Endothelial cell of umbilical vein (primary cell): ENCODE measurements around the gene ANGPTL2. TPM values are rescaled to one million over a fixed set of nuclear protein-coding genes. Genes with fewer than 3 reads are reported as not detected.

ENCODE experiments used
- BruUV-seq: library from RNA; stranded (reverse); fragments of 400-500 nt; replicated peaks from 2 replicates; lab custom pipeline; 2021; lab: Mats Ljungman, UMichigan
- CTCF ChIA-PET: fragments of 300-600, 350-600 bp; sonication (Branson Sonifier 250); formaldehyde crosslinking; loops from one replicate; lab custom pipeline; 2021; ENCODE audit warnings: antibody characterized with exemption, inconsistent platforms; lab: Charles Lee
- POLR2A ChIA-PET: fragments of 300-600, 350-600 bp; sonication (Branson Sonifier 250); formaldehyde crosslinking; loops from one replicate; lab custom pipeline; 2021; ENCODE audit warnings: antibody characterized with exemption, inconsistent platforms; lab: Charles Lee
- DNase-seq: peaks from one replicate; pipeline ENCODE4 v3.0.0-alpha.2; 2011; ENCODE audit warnings: low read depth, low spot score
- FAIRE-seq: peaks from 2 replicates; lab custom pipeline; 2011; peaks lifted over from hg19 to GRCh38; lab: Jason Lieb, UNC
- H2AFZ ChIP-seq: 2 replicates; pipeline ENCODE4 v1.6.0; 2012; ENCODE audit warnings: low read depth, low read length, control low read depth, inconsistent platforms
- H3K27ac ChIP-seq: 2 replicates; pipeline ENCODE4 v1.5.1; 2011; ENCODE audit warnings: low read depth, mild to moderate bottlenecking, control low read depth, low read length, moderate library complexity; ENCODE audit not compliant: insufficient read depth
- H3K27me3 ChIP-seq, 2 experiments: 2 replicates each; pipeline versions ENCODE4 v1.6.0 to v1.6.1; 2011; ENCODE audit warnings: low read length in 2 of 2, mixed read lengths in 1 of 2; ENCODE audit not compliant: control insufficient read depth in 2 of 2, insufficient read depth in 2 of 2
- H3K36me3 ChIP-seq, 2 experiments: 2 replicates in 1 of 2; 3 replicates in 1 of 2; pipeline ENCODE4 v1.5.1; 2011; ENCODE audit warnings: low read length in 2 of 2, mild to moderate bottlenecking in 1 of 2, moderate library complexity in 1 of 2; ENCODE audit not compliant: control insufficient read depth in 2 of 2, insufficient read depth in 2 of 2; ENCODE audit errors: extremely low read depth in 1 of 2
- H3K4me1 ChIP-seq: 3 replicates; pipeline ENCODE4 v1.5.1; 2011; ENCODE audit warnings: mild to moderate bottlenecking, low read length; ENCODE audit not compliant: control insufficient read depth, insufficient read depth; ENCODE audit errors: extremely low read depth
- H3K4me2 ChIP-seq: 2 replicates; pipeline ENCODE4 v1.6.1; 2011; ENCODE audit warnings: low read length, control low read depth, mixed read lengths; ENCODE audit not compliant: insufficient read depth
- H3K4me3 ChIP-seq, 3 experiments: fragments of 200-600 bp in 1 of 3; sonication (generic), shearing (Covaris generic) in 1 of 3; replicated peaks in 1 of 3; 2 replicates each; pipeline ENCODE4 v1.5.1; 2011 to 2016; ENCODE audit warnings: control low read depth in 3 of 3, low read length in 3 of 3, mild to moderate bottlenecking in 2 of 3, inconsistent platforms in 1 of 3, low read depth in 1 of 3, moderate library complexity in 1 of 3; ENCODE audit not compliant: insufficient read depth in 1 of 3
- H3K79me2 ChIP-seq: 2 replicates; pipeline ENCODE4 v1.6.0; 2012; ENCODE audit warnings: low read length, inconsistent platforms; ENCODE audit not compliant: control insufficient read depth, insufficient read depth
- H3K9ac ChIP-seq: replicated peaks from 2 replicates; pipeline ENCODE3; 2011; ENCODE audit warnings: low read length, control low read depth; ENCODE audit not compliant: insufficient read depth; ENCODE audit errors: extremely low read depth
- H3K9me1 ChIP-seq: replicated peaks from 3 replicates; pipeline ENCODE4 v1.6.0; 2011; ENCODE audit warnings: mild to moderate bottlenecking, low read length; ENCODE audit not compliant: control insufficient read depth, insufficient read depth; ENCODE audit errors: extremely low read depth
- H3K9me3 ChIP-seq: replicated peaks from 2 replicates; pipeline ENCODE4 v1.5.1; 2012; ENCODE audit warnings: low read length, inconsistent platforms; ENCODE audit not compliant: control insufficient read depth, insufficient read depth
- H4K20me1 ChIP-seq: replicated peaks from 2 replicates; pipeline ENCODE3; 2011; ENCODE audit warnings: mild to moderate bottlenecking, low read length; ENCODE audit not compliant: control insufficient read depth, insufficient read depth; ENCODE audit errors: extremely low read depth
- CTCF ChIP-seq, 2 donors: IDR thresholded peaks; 1 replicate in 1 of 2; 2 replicates in 1 of 2; pipeline ENCODE4 v1.5.1; 2011; ENCODE audit warnings: low read length in 2 of 2, mild to moderate bottlenecking in 2 of 2, moderate library complexity in 2 of 2, control low read depth in 1 of 2, inconsistent platforms in 1 of 2, low read depth in 1 of 2; ENCODE audit not compliant: insufficient read depth in 1 of 2; ENCODE audit errors: extremely low read depth in 1 of 2
- EZH2 ChIP-seq: IDR thresholded peaks from 2 replicates; pipeline ENCODE4 v1.6.1; 2012; ENCODE audit warnings: borderline replicate concordance, low read depth, mild to moderate bottlenecking, moderate library complexity, low read length, inconsistent platforms; ENCODE audit not compliant: severe bottlenecking
- FOS ChIP-seq: IDR thresholded peaks from 2 replicates; pipeline ENCODE4 v1.6.1; 2011; ENCODE audit warnings: mild to moderate bottlenecking, low read length, moderate library complexity, borderline replicate concordance; ENCODE audit not compliant: insufficient read depth
- GATA2 ChIP-seq: IDR thresholded peaks from 2 replicates; pipeline ENCODE4 v1.7.0; 2011; ENCODE audit warnings: low read depth, mild to moderate bottlenecking, moderate library complexity, mixed read lengths, low read length; ENCODE audit not compliant: insufficient read length, insufficient read depth
- JUN ChIP-seq: IDR thresholded peaks from 2 replicates; pipeline ENCODE4 v1.6.1; 2011; ENCODE audit warnings: borderline replicate concordance, low read depth; ENCODE audit not compliant: insufficient read length, insufficient read depth
- MYC ChIP-seq: IDR thresholded peaks from one replicate; pipeline ENCODE4 v1.6.1; 2011; ENCODE audit warnings: mild to moderate bottlenecking, low read depth, low read length
- POLR2A ChIP-seq: IDR thresholded peaks from 2 replicates; pipeline ENCODE4 v1.6.1; 2012; ENCODE audit warnings: low read depth, mild to moderate bottlenecking, control low read depth, low read length
- POLR2AphosphoS5 ChIP-seq: IDR thresholded peaks from 2 replicates; pipeline ENCODE4 v1.6.1; 2012; ENCODE audit warnings: low read depth, mild to moderate bottlenecking, control low read depth, low read length, moderate library complexity; ENCODE audit not compliant: insufficient read depth
- dilution Hi-C: fragments of 300-500 bp; cut with MboI; formaldehyde crosslinking; loops from one replicate; pipeline ENCODE4 v1.15.0; 2019; ENCODE audit warnings: low sequenced_read_pairs; ENCODE audit not compliant: extremely low pct_ligation_motif_present
- intact Hi-C: fragments of 100-400 bp; cut with micrococcal nuclease; formaldehyde crosslinking; loops from one replicate; pipeline ENCODE4 v1.10.0; 2022
- polyA plus RNA-seq, 4 experiments: library from polyadenylated mRNA; depleted of rRNA in 3 of 4; stranded (reverse) in 3 of 4; unstranded in 1 of 4; fragments of >200 nt; gene quantifications; 2 replicates each; pipeline versions ENCODE4 v1.2.1 to v1.2.3, GENCODE V29; 2011 to 2012; ENCODE audit warnings: missing spikeins in 1 of 4
- total RNA-seq: library from RNA; stranded (reverse); gene quantifications from 2 replicates; pipeline ENCODE4 v1.2.3, GENCODE V29; 2021
- TF ChIP-seq, protein P1 (sequence below): IDR thresholded peaks from 2 replicates; pipeline ENCODE4 v1.6.1; 2011; ENCODE audit not compliant: insufficient read depth, insufficient read length

ANGPTL2 gene
- total and polyA plus RNA-seq, 2 donors (not counting 3 experiments of a cell fraction or from before 2014, with no cell fraction given): 15.1 to 24.5 TPM

- dilution Hi-C loops (no loop called here), intact Hi-C loops (no loop called here)
- no peak overlapping the region for H3K4me2 ChIP-seq
- TF ChIP-seq MYC (no peak), POLR2A (no peak), FOS (no peak), POLR2AphosphoS5 (no peak), GATA2 (no peak), EZH2 (no peak), JUN (no peak), CTCF (IDR thresholded peaks at IDR 0.05; ENCODE audit: extremely low read depth in 1 of 2, insufficient read depth in 1 of 2, low read depth in 1 of 2, low read length in 2 of 2) (no peak)
- TF ChIP-seq, protein P1, sequence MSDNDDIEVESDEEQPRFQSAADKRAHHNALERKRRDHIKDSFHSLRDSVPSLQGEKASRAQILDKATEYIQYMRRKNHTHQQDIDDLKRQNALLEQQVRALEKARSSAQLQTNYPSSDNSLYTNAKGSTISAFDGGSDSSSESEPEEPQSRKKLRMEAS: no peak
- H3K27me3 ChIP-seq: no peaks in the 10 kb centered on the region
- H3K79me2 ChIP-seq: no peaks in the 10 kb centered on the region
- ChIA-PET CTCF (interaction anchor here (1.0 kb wide), 1 partner anchor 9 kb away, joined by 3 read pairs; no protein-coding TSS in a partner anchor), POLR2A (no interaction called here)
- no peaks in the 10 kb centered on the region for H4K20me1 ChIP-seq
- H3K36me3 ChIP-seq: no peaks in the 10 kb centered on the region
- BruUV-seq: no TSS peak
- no peaks in the 10 kb centered on the region for H3K4me1 ChIP-seq
- no peak overlapping the region for H3K4me3 ChIP-seq
- no peak overlapping the region for H3K27ac ChIP-seq
- no peak for FAIRE-seq
- no peaks in the 10 kb centered on the region for H3K9me1 ChIP-seq
- no peak overlapping the region for H2AFZ ChIP-seq
- no peaks in the 10 kb centered on the region for H3K9me3 ChIP-seq
- no peak overlapping the region for H3K9ac ChIP-seq
- DNase-seq: no peak
Measured at GRCh38 chr9:127170103-127170502, 47.7 kb upstream of the ANGPTL2 start.
